Activated T-cell treated with anti-CD3 and anti-CD28 coated beads, Interleukin-2, amount 50 U/mL, for 1 hour (primary cell): Measurements from ENCODE around the gene STAT5B.
"Not testable (repeated sequence)": the region's sequence is repeated elsewhere in the genome, so short reads cannot be mapped to it uniquely, and the experiment has no call there.

Experiments used
- DNase-seq: peaks from one replicate; pipeline ENCODE4 v3.0.0-alpha.2; 2020

STAT5B gene

GRCh38 chr17:42193216-42193968, 82.8 kb downstream of the STAT5B start:
- no peak for DNase-seq

- DNase-seq = no peak
Measured at GRCh38 chr17:42192189-42193126, 83.7 kb downstream of the STAT5B start.

GRCh38 chr17:42191275-42191608, 84.9 kb downstream of the STAT5B start:
- DNase-seq = no peak

DNA sequence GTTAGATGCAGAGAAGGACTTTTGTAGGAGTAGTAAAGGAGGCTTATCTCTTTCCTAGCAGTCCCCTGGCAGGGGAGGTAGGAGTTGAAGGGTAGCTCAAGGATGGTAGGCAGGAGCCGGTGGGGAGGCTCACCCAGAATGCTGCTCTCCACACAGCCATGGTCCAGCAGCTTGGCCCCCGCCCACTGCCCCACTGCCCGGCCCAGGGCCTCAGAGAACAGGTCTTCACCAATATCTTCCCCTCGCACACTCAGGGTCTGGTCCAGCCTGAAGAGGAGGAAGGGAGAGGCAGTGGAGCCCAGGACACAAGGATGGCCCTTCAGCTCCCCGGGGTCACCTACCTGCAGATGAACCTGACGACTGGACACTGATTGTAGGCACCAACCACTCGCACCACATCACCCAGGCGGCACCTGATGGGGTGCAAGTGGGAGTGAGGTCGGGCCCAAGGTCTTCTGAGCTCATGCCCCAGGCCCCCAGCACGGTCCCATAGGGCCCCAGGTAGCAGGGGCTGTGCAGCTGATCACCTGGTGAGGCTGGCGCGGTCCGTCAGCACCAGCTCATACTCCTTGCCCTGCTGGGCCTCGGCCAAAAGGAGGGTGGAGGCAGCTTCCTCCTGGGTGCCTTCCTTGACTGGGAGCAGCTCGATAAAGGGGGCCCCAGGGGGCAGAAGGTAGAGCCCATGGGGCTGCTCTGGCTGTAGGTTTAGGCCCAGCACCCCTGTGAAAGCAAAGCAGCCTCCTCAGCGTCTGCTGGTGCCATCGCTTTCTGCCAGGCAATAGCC, 85.5 kb downstream of the STAT5B start:
- no peak for DNase-seq

GRCh38 chr17:42189651-42189965, 86.6 kb downstream of the STAT5B start:
- DNase-seq = no peak

DNA sequence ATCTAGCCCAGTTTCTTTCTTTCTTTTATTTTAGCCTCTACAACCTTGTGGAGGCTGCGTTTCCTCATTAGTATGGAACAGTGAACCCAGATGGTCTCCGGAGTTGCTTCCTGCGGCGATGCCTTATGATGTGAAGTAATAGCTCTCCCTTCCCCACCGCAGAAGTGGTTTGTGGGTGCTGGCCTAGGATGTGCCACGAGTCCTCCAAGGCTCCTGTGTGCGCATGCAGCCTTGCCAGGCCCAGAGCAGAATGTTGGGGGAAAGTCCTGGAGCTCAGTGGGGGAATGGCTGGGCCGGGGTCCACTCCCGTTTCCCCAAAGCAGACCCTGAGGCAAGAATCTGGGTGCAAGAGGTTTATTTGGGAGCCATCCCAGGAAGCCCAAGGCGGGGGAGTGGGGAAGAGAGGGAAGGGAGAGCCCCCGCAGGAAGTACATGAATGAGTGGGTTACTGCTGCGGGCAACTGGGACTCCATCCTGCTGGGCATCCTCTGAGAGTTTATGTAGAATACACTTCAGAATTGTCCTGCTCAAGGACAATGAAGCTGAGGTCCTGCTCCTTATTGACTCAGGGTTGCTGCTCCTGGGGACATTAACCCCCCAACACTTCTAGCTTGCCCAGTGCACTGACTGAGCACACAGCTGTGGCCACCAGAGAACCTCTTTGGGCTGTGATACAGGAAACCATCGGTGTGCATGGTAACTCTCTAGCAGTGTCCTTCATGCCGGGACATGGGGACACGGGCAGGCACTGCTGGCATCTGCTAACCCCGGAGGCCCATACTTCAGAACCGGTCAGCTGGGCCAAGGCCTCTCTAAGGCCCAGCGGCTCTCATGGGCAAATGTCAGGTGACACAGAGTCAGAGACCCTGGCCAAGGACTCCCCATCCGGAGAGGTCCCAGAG, 87.2 kb downstream of the STAT5B start:
- DNase-seq = no peak

DNA sequence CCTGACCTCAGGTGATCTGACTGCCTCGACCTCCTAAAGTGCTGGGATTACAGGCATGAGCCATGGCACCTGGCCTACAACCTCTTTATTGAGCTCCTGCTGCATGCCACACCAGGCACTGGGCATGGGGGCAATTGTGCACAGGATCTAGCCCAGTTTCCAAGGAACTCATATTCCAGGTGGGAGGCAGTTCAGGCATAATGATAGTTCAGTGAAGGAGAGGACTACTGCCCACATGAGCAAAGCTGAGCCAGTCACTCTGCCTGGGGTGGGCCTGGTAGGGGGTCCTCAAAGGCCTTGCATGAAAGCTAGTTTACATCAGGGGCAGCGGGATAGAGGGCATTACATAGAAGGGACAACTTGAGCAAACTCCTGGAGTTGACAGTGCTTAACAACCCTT, 88.4 kb downstream of the STAT5B start:
- DNase-seq = no peak

DNA sequence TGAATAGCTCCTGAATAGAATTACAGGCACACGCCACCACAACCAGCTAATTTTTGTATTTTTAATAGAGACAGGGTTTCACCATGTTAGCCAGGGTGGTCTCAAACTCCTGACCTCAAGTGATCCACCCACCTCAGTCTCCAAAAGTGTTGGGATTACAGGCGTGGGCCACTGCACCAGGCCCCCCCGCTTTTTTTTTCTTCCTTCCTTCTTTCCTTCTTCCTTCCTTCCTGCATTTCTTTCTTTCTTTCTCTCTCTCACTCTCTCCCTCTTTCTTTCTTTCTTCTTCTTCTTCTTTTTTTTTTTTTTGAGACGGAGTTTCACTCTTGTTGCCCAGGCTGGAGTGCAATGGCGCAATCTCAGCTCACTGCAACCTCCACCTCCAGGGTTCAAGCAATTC, 90.0 kb downstream of the STAT5B start:
- DNase-seq = not testable (repeated sequence)

GRCh38 chr17:42185621-42185930, 90.6 kb downstream of the STAT5B start:
- no peak for DNase-seq

DNA sequence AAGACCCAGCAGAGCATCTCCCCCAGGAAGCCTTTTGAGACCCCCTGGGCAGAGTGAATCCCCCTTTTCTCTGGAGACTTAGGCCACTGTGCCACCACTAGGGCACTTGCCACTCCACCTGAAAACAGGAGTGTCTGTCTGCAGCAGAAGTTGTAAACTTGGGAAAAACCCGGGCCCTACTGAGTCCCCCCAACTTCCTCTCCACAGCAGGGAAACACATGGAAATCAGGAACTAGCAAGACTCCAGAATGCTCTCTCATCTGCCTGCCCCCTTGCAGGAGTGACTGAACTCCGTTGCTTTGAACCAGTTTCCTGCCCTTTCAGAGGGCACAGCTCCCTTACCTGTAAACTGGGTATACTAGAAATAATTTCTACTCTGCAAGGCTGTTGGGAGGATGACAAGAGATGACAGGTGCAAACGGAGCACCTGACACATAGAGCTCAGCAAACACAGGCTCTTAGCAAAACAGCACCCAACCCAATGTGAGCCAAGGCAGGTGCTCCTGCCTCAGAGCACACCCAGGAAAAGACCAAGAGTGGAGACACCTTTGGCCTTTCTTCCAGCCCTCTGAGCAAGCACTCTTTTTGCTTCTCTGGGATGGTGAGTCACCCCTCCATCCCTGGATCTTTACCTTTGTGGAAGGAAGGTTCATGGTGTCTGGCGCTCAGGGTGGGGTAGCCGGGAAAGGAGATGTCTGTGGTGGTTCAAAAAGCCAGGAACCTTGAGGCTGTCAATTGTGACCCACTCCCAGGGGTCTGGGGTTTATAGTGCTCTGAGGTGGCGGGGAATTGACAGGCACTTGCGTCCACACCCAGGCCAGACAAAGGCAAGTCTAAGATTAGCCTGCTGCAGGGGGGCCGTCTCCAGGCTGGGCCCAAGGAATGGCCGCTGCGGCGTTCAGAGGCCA, 91.2 kb downstream of the STAT5B start, which contains the start of gene HCRT:
TSS of gene HCRT (minus strand) at position 740 of the 908 bp plus-strand sequence. CDS start at position 653, 87 bp downstream.
- no peak for DNase-seq

DNA sequence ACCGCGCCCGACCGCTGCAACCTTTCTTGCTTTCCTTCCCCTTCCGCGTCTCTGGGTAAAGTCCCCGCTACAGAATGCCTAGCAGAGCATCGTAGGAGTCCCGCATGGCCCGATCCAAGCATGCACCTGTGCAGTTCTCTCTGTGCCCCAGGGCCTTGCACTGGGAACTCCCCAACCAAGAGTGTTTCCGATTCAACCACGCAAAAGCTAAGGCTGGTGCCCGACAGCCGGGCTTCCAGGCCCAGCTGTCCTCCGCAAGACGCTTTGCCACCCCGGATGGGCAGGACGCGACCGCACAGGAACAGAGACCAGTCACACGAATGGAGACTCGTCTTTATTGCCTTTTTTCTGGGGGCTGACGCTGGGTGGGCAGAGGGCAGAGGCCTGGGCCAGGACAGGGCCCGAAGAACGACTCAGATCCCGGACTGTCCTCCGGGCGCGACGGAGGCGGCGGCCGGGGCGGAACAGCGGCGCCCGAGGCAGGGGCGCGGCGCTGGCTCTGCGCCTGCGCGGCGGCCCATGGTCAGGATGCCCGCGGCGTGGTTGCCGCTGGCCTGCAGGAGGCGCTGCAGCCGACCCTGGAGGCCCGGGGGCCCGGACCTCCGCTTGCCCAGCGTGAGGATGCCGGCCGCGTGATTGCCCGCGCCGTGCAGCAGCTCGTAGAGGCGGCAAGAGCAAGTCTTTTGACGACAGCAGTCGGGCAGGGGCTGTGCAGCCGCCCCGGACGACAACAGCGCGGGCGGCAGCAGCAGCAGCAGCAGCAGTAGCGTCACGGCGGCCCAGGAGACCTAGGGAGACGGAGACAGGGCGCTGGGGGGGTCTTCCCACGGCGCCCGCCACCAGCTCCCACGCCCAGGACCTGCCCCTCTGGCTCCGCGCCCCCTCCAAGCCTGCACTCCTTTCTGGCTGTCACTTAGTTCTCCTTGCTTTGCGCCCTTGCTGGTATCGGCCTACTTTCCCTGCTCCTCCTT, 92.2 kb downstream of the STAT5B start:
- peak; percentile 84 for DNase-seq

DNA sequence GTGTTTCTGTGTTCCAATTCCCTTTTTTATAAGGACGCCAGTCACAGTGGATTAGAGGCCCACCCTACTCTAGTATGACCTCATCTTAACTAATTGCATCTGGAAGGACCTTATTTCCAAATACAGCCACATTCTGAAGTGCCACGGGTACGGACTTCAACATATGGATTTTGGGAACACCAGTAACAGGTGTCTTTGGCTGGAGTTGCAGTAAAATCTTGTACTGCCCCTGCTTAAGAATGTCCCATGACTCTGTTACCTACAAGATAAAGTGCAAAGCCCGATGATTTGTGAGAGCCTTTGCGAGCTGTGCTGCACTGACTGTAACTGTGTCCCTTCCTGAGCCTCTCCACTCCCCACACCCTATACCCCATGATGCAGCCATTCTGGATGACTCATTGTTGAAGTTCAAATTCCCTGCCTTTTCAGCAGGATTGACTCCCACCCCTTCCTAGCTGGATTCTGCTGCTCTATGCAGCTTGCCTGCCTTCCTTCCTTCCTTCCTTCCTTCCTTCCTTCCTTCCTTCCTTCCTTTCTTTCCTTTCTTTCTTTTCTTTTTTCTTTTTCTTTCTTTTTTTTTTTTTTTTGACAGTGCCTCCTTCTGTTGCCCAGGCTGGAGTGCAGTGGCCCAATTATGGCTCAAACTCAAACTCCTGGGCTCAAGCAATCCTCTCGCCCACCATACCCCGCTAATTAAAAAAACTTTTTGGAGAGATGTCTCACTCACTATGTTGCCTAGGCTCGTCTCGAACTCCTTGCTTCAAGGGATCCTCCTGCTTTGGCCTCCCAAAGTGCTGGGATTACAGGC, 93.1 kb downstream of the STAT5B start:
- DNase-seq = no peak

DNA sequence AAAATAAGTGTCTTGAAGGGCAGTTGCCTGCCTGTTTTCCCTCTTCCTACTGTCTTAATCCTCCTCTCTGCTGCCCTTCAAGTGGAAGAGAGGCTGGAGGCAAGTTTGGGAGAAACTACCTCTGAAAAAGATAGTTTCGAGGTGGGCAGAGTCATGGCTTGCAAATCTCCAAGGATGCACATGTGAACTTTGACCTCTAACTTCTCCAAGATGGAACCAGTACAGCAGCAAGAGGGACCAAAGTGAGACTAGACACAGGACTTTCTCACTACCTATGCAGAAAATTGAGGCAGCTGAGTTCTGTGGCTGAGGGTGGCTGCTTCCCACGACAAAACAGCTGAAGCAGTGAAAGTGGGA, 94.4 kb downstream of the STAT5B start:
- no peak for DNase-seq

- DNase-seq = peak; percentile 91
Measured at GRCh38 chr17:42180922-42181850, 95.0 kb downstream of the STAT5B start, which contains the start of gene KCNH4. KCNH4 (minus strand) TSS chr17:42181142; CDS start chr17:42180945, 197 bp downstream.

DNA sequence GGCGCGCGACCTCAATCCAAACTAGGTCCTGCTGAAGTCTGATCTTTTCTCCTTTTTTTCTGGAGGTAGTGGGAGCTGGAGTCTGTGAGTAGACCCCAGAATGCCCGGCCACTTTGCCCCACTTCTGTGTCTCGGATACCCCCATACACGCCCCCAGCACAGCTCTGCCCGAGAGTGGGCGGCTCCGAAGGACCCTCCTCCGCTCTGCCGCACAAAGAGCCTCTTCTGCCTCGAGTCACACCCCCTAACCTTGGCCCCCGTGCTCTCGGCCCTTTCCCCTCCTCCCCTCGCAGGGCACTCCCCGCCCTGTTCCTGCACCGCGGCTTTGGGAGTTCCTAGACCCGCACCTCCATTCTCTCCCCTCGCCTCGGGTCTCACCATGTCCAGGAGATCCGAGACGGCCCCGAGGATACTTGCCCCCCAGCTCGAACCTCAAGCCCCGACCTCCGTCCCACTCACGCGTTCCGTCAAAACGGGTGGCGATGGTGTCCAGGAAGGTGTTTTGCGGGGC, 95.7 kb downstream of the STAT5B start:
- DNase-seq = no peak

GRCh38 chr17:42179911-42180410, 96.2 kb downstream of the STAT5B start:
- peak; percentile 35 for DNase-seq

DNA sequence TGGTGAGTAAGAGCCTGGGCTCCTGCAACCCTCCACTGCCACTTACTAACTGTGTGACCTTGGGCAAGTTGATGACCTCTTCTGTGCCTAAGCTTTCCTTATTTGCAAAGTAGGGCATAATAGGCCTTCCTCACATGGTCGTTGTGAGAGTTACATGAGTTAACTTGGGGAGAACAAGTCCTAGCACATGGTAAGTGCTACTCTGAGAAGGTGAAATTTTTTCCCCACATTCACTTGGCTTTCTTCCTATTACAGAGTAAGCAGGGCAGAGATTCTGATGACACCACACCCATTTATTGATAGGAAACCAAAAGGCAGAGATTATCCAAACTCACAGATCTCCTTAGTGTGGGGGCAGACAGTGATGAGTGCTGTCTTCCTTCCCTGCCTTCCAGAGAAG, 96.9 kb downstream of the STAT5B start:
- no peak for DNase-seq

- no peak for DNase-seq
Measured at GRCh38 chr17:42178817-42179216, 97.4 kb downstream of the STAT5B start.
